ENCODE measurements around the gene NLGN1.
"Not testable (repeated sequence)": the region's sequence is repeated elsewhere in the genome, so short reads cannot be mapped to it uniquely, and the experiment has no call there.

Gene NLGN1

GRCh38 chr3:173451561-173451960 is 54.0 kb downstream of the NLGN1 start:
- not testable (repeated sequence) for ATAC-seq

- no peak for TF ChIP-seq PPARA (CRISPR knock-in tag; IDR thresholded peaks at IDR 0.05; ENCODE audit: borderline replicate concordance)
- no peak for TF ChIP-seq TOX (CRISPR knock-in tag; IDR thresholded peaks at IDR 0.05; ENCODE audit: borderline replicate concordance)
- no peak for TF ChIP-seq ISL1 (CRISPR knock-in tag; IDR thresholded peaks at IDR 0.05)
- no peak for TF ChIP-seq ZC3H10 (CRISPR knock-in tag; IDR thresholded peaks at IDR 0.05)
- TF ChIP-seq RARB (CRISPR knock-in tag; IDR thresholded peaks at IDR 0.05) = no peak
- no peak for TF ChIP-seq CSDC2 (CRISPR knock-in tag; IDR thresholded peaks at IDR 0.05)
- no peak for TF ChIP-seq ZFP30 (CRISPR knock-in tag; IDR thresholded peaks at IDR 0.05)
- TF ChIP-seq ZFP3 (CRISPR knock-in tag; IDR thresholded peaks at IDR 0.05) = no peak
- no peak for TF ChIP-seq ESRRG (CRISPR knock-in tag; IDR thresholded peaks at IDR 0.05)
- no peak for TF ChIP-seq PATZ1 (CRISPR knock-in tag; IDR thresholded peaks at IDR 0.05; ENCODE audit: borderline replicate concordance)
- no peak for ATAC-seq
Measured at GRCh38 chr3:173463250-173463649, 65.7 kb downstream of the NLGN1 start.

GRCh38 chr3:173465112-173465511 is 67.6 kb downstream of the NLGN1 start:
- no peak; the same call in 2 of the 3 replicates for ATAC-seq
- TF ChIP-seq GLIS3 (CRISPR knock-in tag; IDR thresholded peaks at IDR 0.05) (no peak), PATZ1 (CRISPR knock-in tag; IDR thresholded peaks at IDR 0.05; ENCODE audit: borderline replicate concordance) (no peak), ZC3H10 (CRISPR knock-in tag; IDR thresholded peaks at IDR 0.05) (no peak), ZNF565 (CRISPR knock-in tag; conservative IDR thresholded peaks at IDR 0.05; ENCODE audit: low read depth) (no peak)

- ATAC-seq = no peak
- TF ChIP-seq CSDC2 (CRISPR knock-in tag; IDR thresholded peaks at IDR 0.05) = no peak
- no peak for TF ChIP-seq ISL1 (CRISPR knock-in tag; IDR thresholded peaks at IDR 0.05)
- no peak for TF ChIP-seq ZNF8 (CRISPR knock-in tag; IDR thresholded peaks at IDR 0.05)
- TF ChIP-seq ZNF70 (CRISPR knock-in tag; IDR thresholded peaks at IDR 0.05) = no peak
- TF ChIP-seq TCF4 (CRISPR knock-in tag; IDR thresholded peaks at IDR 0.05; ENCODE audit: borderline replicate concordance) = no peak
Measured at GRCh38 chr3:173465898-173466678, 68.5 kb downstream of the NLGN1 start.

GRCh38 chr3:173467501-173467900 is 70.0 kb downstream of the NLGN1 start:
- ATAC-seq = no peak
- TF ChIP-seq TSHZ2 (CRISPR knock-in tag; IDR thresholded peaks at IDR 0.05) (no peak), ZC3H10 (CRISPR knock-in tag; IDR thresholded peaks at IDR 0.05) (no peak), PPARA (CRISPR knock-in tag; IDR thresholded peaks at IDR 0.05; ENCODE audit: borderline replicate concordance) (no peak), BACH2 (CRISPR knock-in tag; IDR thresholded peaks at IDR 0.05; ENCODE audit: borderline replicate concordance) (no peak), POU6F1 (CRISPR knock-in tag; IDR thresholded peaks at IDR 0.05; ENCODE audit: borderline replicate concordance, low read depth) (no peak), TOX (CRISPR knock-in tag; IDR thresholded peaks at IDR 0.05; ENCODE audit: borderline replicate concordance) (no peak), GLIS3 (CRISPR knock-in tag; IDR thresholded peaks at IDR 0.05) (no peak), CSRNP3 (CRISPR knock-in tag; IDR thresholded peaks at IDR 0.05) (no peak), OSR1 (CRISPR knock-in tag; IDR thresholded peaks at IDR 0.05) (no peak), PATZ1 (CRISPR knock-in tag; IDR thresholded peaks at IDR 0.05; ENCODE audit: borderline replicate concordance) (no peak)

Data from SK-N-SH treated with all-trans-retinoic acid at 6 μM for 48 hours (cell line).